ENCODE data around the gene ESPN.

DNA sequence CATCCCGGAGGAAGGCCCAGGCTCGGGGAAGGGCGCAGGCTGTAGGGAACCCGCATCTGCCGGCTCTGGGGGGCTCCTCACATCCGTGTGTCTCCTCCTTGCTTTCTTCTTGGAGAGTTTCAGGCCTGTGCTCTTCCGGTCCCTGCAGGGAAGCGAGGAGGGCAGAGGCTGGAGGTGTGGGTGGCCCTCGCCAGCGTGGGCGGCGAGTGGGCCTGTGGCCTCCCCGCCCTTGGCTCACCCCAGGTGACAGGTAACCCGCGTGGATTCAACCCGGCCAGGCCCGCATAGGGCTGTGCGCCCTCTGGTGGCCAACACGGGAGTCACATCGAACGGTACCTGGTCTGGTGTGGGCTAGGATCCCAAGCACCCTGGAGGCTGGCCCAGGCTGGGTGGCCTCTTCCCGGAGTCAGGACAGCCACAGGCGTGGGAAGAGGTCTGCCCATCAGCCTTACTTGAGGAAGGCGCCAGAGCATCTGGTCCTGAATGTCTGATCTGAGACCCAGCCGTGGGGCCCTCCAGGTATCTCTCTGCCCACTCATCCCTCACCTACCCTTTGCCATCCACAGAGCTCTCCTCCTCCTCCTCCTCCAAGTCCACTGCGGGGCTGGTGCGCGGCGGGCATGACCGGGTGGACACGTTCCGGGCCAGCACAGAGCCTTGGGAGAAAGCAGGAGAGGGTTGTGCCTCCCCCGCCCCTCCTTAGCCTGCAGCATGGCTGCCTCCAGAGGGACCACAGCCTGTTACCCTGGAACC is 51.0 kb downstream of the ESPN start:
- TF ChIP-seq TCF7L2 (IDR thresholded peaks at IDR 0.05; ENCODE audit: low read depth, low read length) (no peak), POLR2AphosphoS5 (IDR thresholded peaks at IDR 0.05; ENCODE audit: low read depth, low read length) (no peak)
- TF ChIP-seq, protein P1, sequence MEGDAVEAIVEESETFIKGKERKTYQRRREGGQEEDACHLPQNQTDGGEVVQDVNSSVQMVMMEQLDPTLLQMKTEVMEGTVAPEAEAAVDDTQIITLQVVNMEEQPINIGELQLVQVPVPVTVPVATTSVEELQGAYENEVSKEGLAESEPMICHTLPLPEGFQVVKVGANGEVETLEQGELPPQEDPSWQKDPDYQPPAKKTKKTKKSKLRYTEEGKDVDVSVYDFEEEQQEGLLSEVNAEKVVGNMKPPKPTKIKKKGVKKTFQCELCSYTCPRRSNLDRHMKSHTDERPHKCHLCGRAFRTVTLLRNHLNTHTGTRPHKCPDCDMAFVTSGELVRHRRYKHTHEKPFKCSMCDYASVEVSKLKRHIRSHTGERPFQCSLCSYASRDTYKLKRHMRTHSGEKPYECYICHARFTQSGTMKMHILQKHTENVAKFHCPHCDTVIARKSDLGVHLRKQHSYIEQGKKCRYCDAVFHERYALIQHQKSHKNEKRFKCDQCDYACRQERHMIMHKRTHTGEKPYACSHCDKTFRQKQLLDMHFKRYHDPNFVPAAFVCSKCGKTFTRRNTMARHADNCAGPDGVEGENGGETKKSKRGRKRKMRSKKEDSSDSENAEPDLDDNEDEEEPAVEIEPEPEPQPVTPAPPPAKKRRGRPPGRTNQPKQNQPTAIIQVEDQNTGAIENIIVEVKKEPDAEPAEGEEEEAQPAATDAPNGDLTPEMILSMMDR (IDR thresholded peaks at IDR 0.05), result peak; percentile 99

All from Panc1 (cell line).